Tibial artery (tissue), 4 donors: ENCODE measurements around the gene LRRC49.
"Not testable (repeated sequence)": the region's sequence is repeated elsewhere in the genome, so short reads cannot be mapped to it uniquely, and the experiment has no call there.

Experiments used
- DNase-seq, 2 donors: peaks; one replicate each; pipeline ENCODE4 v3.0.0-alpha.2; 2019
- H3K27ac ChIP-seq, 2 donors: fragments of 200-600 bp; sonication (generic) in 1 of 2; 1 replicate in 1 of 2; 2 replicates in 1 of 2; pipeline ENCODE4 v1.5.1; 2018 to 2019; ENCODE audit warnings: mild to moderate bottlenecking in 1 of 2
- H3K27me3 ChIP-seq, 2 donors: fragments of 200-600 bp; sonication (generic) in 1 of 2; one replicate each; pipeline versions ENCODE4 v1.5.1 to v1.6.0; 2016 to 2019
- H3K36me3 ChIP-seq, 3 donors: fragments of 200-600 bp; sonication (generic) in 2 of 3; one replicate each; pipeline ENCODE4 v1.5.1; 2016 to 2019; ENCODE audit warnings: mild to moderate bottlenecking in 2 of 3
- H3K4me1 ChIP-seq, 4 donors: fragments of 200-600 bp; sonication (generic) in 2 of 4; 1 replicate in 3 of 4; 2 replicates in 1 of 4; pipeline ENCODE4 v1.5.1; 2016 to 2019
- H3K4me3 ChIP-seq, 2 donors: fragments of 200-600 bp; sonication (generic) in 1 of 2; 1 replicate in 1 of 2; 2 replicates in 1 of 2; pipeline ENCODE4 v1.5.1; 2018 to 2019; ENCODE audit warnings: mild to moderate bottlenecking in 2 of 2
- H3K9me3 ChIP-seq, 3 donors: fragments of 200-600 bp; sonication (generic) in 1 of 3; one replicate each; pipeline ENCODE4 v1.5.1; 2016 to 2019
- CTCF ChIP-seq, 2 experiments: fragments of 200-600 bp in 1 of 2; fragments of 450-650 bp in 1 of 2; IDR thresholded peaks; one replicate each; pipeline ENCODE4 v1.5.1; 2017 to 2019; ENCODE audit warnings: antibody characterized with exemption in 2 of 2, mild to moderate bottlenecking in 1 of 2, moderate library complexity in 1 of 2
- intact Hi-C: fragments of 100-400 bp; cut with DNase I; formaldehyde crosslinking; loops from one replicate; pipeline ENCODE4 v1.15.0; 2023; ENCODE audit warnings: low total_unique reads

Gene LRRC49

GRCh38 chr15:70933411-70933810, 40.8 kb downstream of the LRRC49 start:
- TF ChIP-seq CTCF (IDR thresholded peaks at IDR 0.05) = no peak
- Histone ChIP-seq H3K9me3 (no peaks in the 10 kb centered on the region), H3K4me1 (no peaks in the 10 kb centered on the region), H3K27me3 (no peaks in the 10 kb centered on the region), H3K4me3 (no peak overlapping the region), H3K27ac (no peak overlapping the region), H3K36me3 (no peaks in the 10 kb centered on the region)
- DNase-seq = no peak
- intact Hi-C loops = no loop called here

DNA sequence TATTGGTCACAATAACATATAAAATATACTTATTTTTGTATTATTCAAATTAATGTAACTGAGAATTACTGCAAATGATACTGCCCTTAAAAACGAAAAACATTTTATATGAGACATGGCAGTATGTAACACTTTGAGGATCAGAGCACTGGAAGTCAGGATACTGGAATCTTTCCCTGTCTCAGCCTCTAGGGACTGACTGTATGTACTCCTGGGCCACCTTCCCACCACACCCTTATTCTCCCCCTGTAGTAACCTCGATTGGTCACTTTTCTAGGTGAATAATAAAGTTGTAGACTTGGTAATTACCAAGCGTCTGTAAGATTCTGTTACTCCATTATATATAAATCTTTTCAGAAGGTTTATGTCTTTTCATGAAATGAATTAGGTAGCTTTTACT, 43.0 kb downstream of the LRRC49 start:
- no peak overlapping the region for H3K27ac ChIP-seq
- H3K4me1 ChIP-seq = no peaks in the 10 kb centered on the region
- H3K4me3 ChIP-seq = no peak overlapping the region
- intact Hi-C loops = no loop called here
- no peak for TF ChIP-seq CTCF (IDR thresholded peaks at IDR 0.05)
- no peaks in the 10 kb centered on the region for H3K27me3 ChIP-seq
- no peaks in the 10 kb centered on the region for H3K36me3 ChIP-seq
- H3K9me3 ChIP-seq = no peaks in the 10 kb centered on the region
- no peak for DNase-seq

- H3K9me3 ChIP-seq = no peaks in the 10 kb centered on the region
- DNase-seq = no peak
- no peak overlapping the region for H3K27ac ChIP-seq
- no peak overlapping the region for H3K4me3 ChIP-seq
- intact Hi-C loops = no loop called here
- H3K36me3 ChIP-seq = no peaks in the 10 kb centered on the region
- no peaks in the 10 kb centered on the region for H3K27me3 ChIP-seq
- TF ChIP-seq CTCF (IDR thresholded peaks at IDR 0.05) = no peak
- no peaks in the 10 kb centered on the region for H3K4me1 ChIP-seq
These were observed 43.7 kb downstream of the LRRC49 start for GRCh38 chr15:70936326-70936725.

DNA sequence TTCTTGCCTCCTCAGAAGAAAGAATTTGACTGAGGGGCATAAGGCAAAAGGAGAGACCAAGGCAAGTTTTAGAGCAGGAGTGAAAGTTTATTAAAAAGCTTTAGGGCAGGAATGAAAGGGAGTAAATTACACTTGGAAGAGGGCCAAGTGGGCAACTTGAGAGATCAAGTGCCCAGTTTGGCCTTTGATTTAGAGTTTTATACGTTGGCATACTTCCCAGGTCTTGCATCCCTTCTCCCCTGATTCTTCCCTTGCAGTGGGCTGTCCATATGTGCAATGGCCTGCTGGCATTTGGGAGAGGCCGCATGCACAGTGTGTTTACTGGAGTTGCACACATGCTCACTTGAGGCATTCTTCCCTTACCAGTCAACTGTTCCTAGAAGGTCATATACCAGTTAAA, 50.7 kb downstream of the LRRC49 start:
- H3K36me3 ChIP-seq, H3K27ac ChIP-seq, H3K27me3 ChIP-seq, DNase-seq, intact Hi-C loops, H3K4me3 ChIP-seq, H3K4me1 ChIP-seq, H3K9me3 ChIP-seq: not testable (repeated sequence)

DNA sequence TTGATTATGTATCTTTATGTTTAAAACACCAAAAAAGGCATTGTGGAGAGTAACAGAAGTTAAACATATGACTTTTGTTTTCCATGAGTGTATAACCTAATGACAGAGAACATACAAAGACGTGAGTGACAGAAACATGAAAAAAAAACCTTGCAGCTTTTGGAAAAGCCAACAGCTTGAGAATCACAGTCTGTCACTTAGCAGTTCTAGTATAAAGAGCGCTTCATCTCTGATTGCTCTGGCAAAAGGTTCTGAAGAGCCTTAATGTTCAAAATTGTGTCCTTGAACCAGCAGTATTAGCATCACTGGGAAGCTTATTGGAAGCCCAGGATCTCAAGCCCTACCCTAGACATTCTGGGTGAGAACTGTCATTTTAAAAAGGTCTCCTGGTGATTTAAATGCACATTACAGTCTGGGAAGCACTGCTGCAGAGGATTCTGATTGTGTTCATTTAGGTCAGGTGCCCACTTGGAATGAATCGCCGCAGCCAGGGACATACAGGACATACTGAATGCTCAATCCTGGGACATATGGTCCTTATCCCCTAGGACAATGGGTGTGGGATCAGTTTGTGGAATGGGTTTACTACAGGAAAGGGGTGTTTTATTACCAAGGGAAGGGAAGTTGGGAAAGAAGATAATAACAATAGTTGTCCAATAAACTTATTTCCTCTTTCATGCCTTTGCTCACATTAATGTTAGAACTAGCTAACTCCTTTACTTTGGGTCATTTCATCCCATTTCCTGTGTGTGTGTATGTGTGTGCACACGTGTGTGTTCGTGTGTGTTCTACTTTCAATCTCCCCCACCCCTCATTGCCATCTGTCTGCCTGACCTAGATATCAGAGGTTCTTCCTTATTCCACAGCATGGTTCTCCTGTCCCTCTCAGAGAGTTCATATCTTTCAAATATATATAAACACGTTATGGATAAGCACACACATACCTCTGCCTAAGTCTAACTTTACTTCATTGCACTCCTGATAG, 55.0 kb downstream of the LRRC49 start:
- no peak for TF ChIP-seq CTCF (IDR thresholded peaks at IDR 0.05)

DNA sequence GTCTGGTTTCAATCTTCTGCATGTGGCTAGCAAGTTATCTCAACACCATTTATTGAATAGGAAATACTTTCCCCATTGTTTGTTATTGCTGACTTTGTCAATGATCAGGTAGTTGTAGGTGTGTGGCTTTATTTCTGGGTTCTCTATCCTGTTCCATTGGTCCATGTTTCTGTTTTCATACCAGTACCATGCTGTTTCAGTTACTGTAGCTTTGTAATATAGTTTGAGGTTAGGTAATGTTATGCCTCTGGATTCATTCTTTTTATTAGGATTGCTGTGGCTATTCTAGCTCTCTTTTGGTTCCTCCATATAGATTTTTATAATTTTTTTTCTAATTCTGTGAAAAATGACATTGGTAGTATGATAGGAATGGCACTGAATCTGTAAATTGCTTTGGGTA, 58.3 kb downstream of the LRRC49 start:
- Histone ChIP-seq H3K9me3 (peaks cover 4 to 8% (median 7%) of the 10 kb centered on the region in 3 donors), H3K4me3 (no peak overlapping the region), H3K27me3 (no peaks in the 10 kb centered on the region), H3K27ac (no peak overlapping the region), H3K4me1 (no peaks in the 10 kb centered on the region), H3K36me3 (no peaks in the 10 kb centered on the region)
- DNase-seq = no peak
- intact Hi-C loops = no loop called here
- TF ChIP-seq CTCF (IDR thresholded peaks at IDR 0.05) = no peak

More for the DNA sequence above, 55.0 kb downstream of the LRRC49 start:
- H3K36me3 ChIP-seq = no peaks in the 10 kb centered on the region
- intact Hi-C loops = no loop called here
- DNase-seq = no peak
- peaks cover 4 to 8% (median 7%) of the 10 kb centered on the region in 3 donors for H3K9me3 ChIP-seq
- no peak overlapping the region for H3K27ac ChIP-seq
- H3K4me1 ChIP-seq = no peaks in the 10 kb centered on the region
- H3K27me3 ChIP-seq = no peaks in the 10 kb centered on the region
- H3K4me3 ChIP-seq = no peak overlapping the region
